Neural progenitor cell (in vitro differentiated cells): ENCODE measurements around the gene UBR2. TPM values are rescaled to one million over a fixed set of nuclear protein-coding genes. Genes with fewer than 3 reads are reported as not detected.

Source experiments
- DNase-seq: peaks from one replicate; pipeline ENCODE4 v3.0.0-alpha.2; 2016; ENCODE audit warnings: low spot score
- H2AFZ ChIP-seq: fragments of 200-600 bp; sonication (generic); replicated peaks from 2 replicates; pipeline ENCODE4 v1.6.1; 2016; ENCODE audit warnings: antibody characterized with exemption
- H3F3A ChIP-seq: fragments of 200-600 bp; sonication (generic); 2 replicates; pipeline ENCODE4 v1.6.1; 2016; ENCODE audit warnings: antibody characterized with exemption, low read depth
- H3K27ac ChIP-seq: fragments of 200-600 bp; sonication (generic); 2 replicates; pipeline ENCODE4 v1.5.1; 2016; ENCODE audit warnings: mild to moderate bottlenecking
- H3K27me3 ChIP-seq: fragments of 200-600 bp; sonication (generic); 2 replicates; pipeline ENCODE4 v1.6.1; 2016; ENCODE audit warnings: mild to moderate bottlenecking, moderate library complexity
- H3K36me3 ChIP-seq: fragments of 200-600 bp; sonication (generic); 2 replicates; pipeline ENCODE4 v1.5.1; 2016
- H3K4me1 ChIP-seq: fragments of 200-600 bp; sonication (generic); 2 replicates; pipeline ENCODE4 v1.6.1; 2016; ENCODE audit warnings: mixed run types
- H3K4me2 ChIP-seq: fragments of 200-600 bp; sonication (generic); 2 replicates; pipeline ENCODE4 v1.6.1; 2016
- H3K4me3 ChIP-seq: fragments of 200-600 bp; sonication (generic); 2 replicates; pipeline ENCODE4 v1.5.1; 2016
- H3K79me2 ChIP-seq: fragments of 200-600 bp; sonication (generic); 2 replicates; pipeline ENCODE4 v1.6.1; 2016; ENCODE audit warnings: low read depth
- H3K9ac ChIP-seq: fragments of 200-600 bp; sonication (generic); 2 replicates; pipeline ENCODE4 v1.6.1; 2016
- H3K9me3 ChIP-seq: fragments of 200-600 bp; sonication (generic); 2 replicates; pipeline ENCODE4 v1.5.1; 2016; ENCODE audit warnings: low read depth
- H4K20me1 ChIP-seq: fragments of 200-600 bp; sonication (generic); 2 replicates; pipeline ENCODE4 v1.6.1; 2016; ENCODE audit warnings: low read depth
- H3K27ac Mint-ChIP-seq: 3 replicates; pipeline ENCODE4 v1.8.0; 2021; ENCODE audit warnings: mixed read lengths
- H3K27me3 Mint-ChIP-seq: 2 replicates; pipeline ENCODE4 v1.8.0; 2022; ENCODE audit warnings: low read depth, mild to moderate bottlenecking, inconsistent platforms, moderate library complexity, mixed read lengths; ENCODE audit not compliant: insufficient read depth
- H3K36me3 Mint-ChIP-seq: 3 replicates; pipeline ENCODE4 v1.8.0; 2021; ENCODE audit warnings: mixed read lengths
- H3K4me1 Mint-ChIP-seq: 3 replicates; pipeline ENCODE4 v1.8.0; 2021; ENCODE audit warnings: mixed read lengths
- H3K4me3 Mint-ChIP-seq: 3 replicates; pipeline ENCODE4 v1.8.0; 2021; ENCODE audit warnings: mild to moderate bottlenecking, moderate library complexity, mixed read lengths
- H3K9me3 Mint-ChIP-seq: 3 replicates; pipeline ENCODE4 v1.8.0; 2020; ENCODE audit warnings: mixed read lengths
- CTCF ChIP-seq: fragments of 200-600 bp; sonication (generic); IDR thresholded peaks from 2 replicates; pipeline ENCODE4 v1.5.1; 2017; ENCODE audit warnings: antibody characterized with exemption, mild to moderate bottlenecking
- EZH2 ChIP-seq: fragments of 200-600 bp; sonication (generic); IDR thresholded peaks from 2 replicates; pipeline ENCODE4 v1.6.1; 2017; ENCODE audit warnings: antibody characterized with exemption, mild to moderate bottlenecking, moderate library complexity
- EZH2phosphoT487 ChIP-seq: fragments of 200-600 bp; sonication (generic); IDR thresholded peaks from 2 replicates; pipeline ENCODE4 v1.6.1; 2017; ENCODE audit warnings: antibody characterized with exemption
- total RNA-seq: library from RNA; depleted of rRNA; stranded (reverse); fragments of >200 nt; gene quantifications from 2 replicates; pipeline ENCODE4 v1.2.3, GENCODE V29; 2015; ENCODE audit warnings: low replicate concordance

UBR2 gene
- total RNA-seq, 1 donor from 2014 or later: 34.7 TPM

- Histone ChIP-seq H2AFZ (no peak overlapping the region), H3K27me3 (no peaks in the 10 kb centered on the region), H4K20me1 (no peaks in the 10 kb centered on the region), H3K4me1 (no peaks in the 10 kb centered on the region), H3K9ac (no peak overlapping the region), H3K79me2 (no peaks in the 10 kb centered on the region), H3K4me3 (no peak overlapping the region), H3K4me2 (no peak overlapping the region), H3K36me3 (peaks cover 8% of the 10 kb centered on the region), H3K9me3 (no peaks in the 10 kb centered on the region), H3K27ac (no peak overlapping the region), H3F3A (no peaks in the 10 kb centered on the region)
- Mint-ChIP-seq H3K9me3 (peaks cover 3% of the 10 kb centered on the region), H3K27ac (no peak overlapping the region), H3K36me3 (peaks cover 29% of the 10 kb centered on the region), H3K4me1 (no peaks in the 10 kb centered on the region), H3K27me3 (no peaks in the 10 kb centered on the region), H3K4me3 (no peak overlapping the region)
- TF ChIP-seq EZH2phosphoT487 (no peak), CTCF (no peak), EZH2 (no peak)
- DNase-seq: no peak
Observed at GRCh38 chr6:42690151-42690702, 126.4 kb downstream of the UBR2 start.

- H3K27ac Mint-ChIP-seq: no peak overlapping the region
- no peaks in the 10 kb centered on the region for H3K9me3 ChIP-seq
- H3K9ac ChIP-seq: no peak overlapping the region
- TF ChIP-seq CTCF: no peak
- TF ChIP-seq EZH2phosphoT487: no peak
- no peak for TF ChIP-seq EZH2
- H3K4me1 Mint-ChIP-seq: no peaks in the 10 kb centered on the region
- H3K9me3 Mint-ChIP-seq: peaks cover 3% of the 10 kb centered on the region
- no peaks in the 10 kb centered on the region for H3K27me3 ChIP-seq
- H3F3A ChIP-seq: no peaks in the 10 kb centered on the region
- no peak overlapping the region for H3K4me2 ChIP-seq
- no peaks in the 10 kb centered on the region for H3K27me3 Mint-ChIP-seq
- no peak overlapping the region for H3K4me3 Mint-ChIP-seq
- no peak overlapping the region for H2AFZ ChIP-seq
- H3K36me3 ChIP-seq: peaks cover 1% of the 10 kb centered on the region
- no peaks in the 10 kb centered on the region for H3K79me2 ChIP-seq
- no peak overlapping the region for H3K27ac ChIP-seq
- H4K20me1 ChIP-seq: no peaks in the 10 kb centered on the region
- H3K4me3 ChIP-seq: no peak overlapping the region
- peaks cover 25% of the 10 kb centered on the region for H3K36me3 Mint-ChIP-seq
- H3K4me1 ChIP-seq: no peaks in the 10 kb centered on the region
- DNase-seq: no peak
Observed at GRCh38 chr6:42690872-42691271, 127.0 kb downstream of the UBR2 start.

GRCh38 chr6:42692137-42692911 lies 128.5 kb downstream of the UBR2 start:
- no peak overlapping the region for H3K27ac ChIP-seq
- H2AFZ ChIP-seq: no peak overlapping the region
- H3K4me3 ChIP-seq: no peak overlapping the region
- Mint-ChIP-seq H3K36me3 (peaks cover 19% of the 10 kb centered on the region), H3K4me3 (no peak overlapping the region), H3K27me3 (no peaks in the 10 kb centered on the region), H3K9me3 (peaks cover 3% of the 10 kb centered on the region), H3K27ac (no peak overlapping the region), H3K4me1 (no peaks in the 10 kb centered on the region)
- H3K9ac ChIP-seq: no peak overlapping the region
- no peaks in the 10 kb centered on the region for H4K20me1 ChIP-seq
- no peaks in the 10 kb centered on the region for H3K9me3 ChIP-seq
- H3K79me2 ChIP-seq: no peaks in the 10 kb centered on the region
- no peaks in the 10 kb centered on the region for H3K36me3 ChIP-seq
- DNase-seq: no peak
- no peaks in the 10 kb centered on the region for H3F3A ChIP-seq
- no peaks in the 10 kb centered on the region for H3K27me3 ChIP-seq
- no peaks in the 10 kb centered on the region for H3K4me1 ChIP-seq
- TF ChIP-seq CTCF: no peak
- TF ChIP-seq EZH2phosphoT487: no peak
- no peak for TF ChIP-seq EZH2
- H3K4me2 ChIP-seq: no peak overlapping the region
